ENCODE results near the gene RNU1-3.
"Not testable (repeated sequence)": the region's sequence is repeated elsewhere in the genome, so short reads cannot be mapped to it uniquely, and the experiment has no call there.

Gene RNU1-3

GRCh38 chr1:16693449-16694307, 26.9 kb upstream of the RNU1-3 start:
- not testable (repeated sequence) for DNase-seq

DNA sequence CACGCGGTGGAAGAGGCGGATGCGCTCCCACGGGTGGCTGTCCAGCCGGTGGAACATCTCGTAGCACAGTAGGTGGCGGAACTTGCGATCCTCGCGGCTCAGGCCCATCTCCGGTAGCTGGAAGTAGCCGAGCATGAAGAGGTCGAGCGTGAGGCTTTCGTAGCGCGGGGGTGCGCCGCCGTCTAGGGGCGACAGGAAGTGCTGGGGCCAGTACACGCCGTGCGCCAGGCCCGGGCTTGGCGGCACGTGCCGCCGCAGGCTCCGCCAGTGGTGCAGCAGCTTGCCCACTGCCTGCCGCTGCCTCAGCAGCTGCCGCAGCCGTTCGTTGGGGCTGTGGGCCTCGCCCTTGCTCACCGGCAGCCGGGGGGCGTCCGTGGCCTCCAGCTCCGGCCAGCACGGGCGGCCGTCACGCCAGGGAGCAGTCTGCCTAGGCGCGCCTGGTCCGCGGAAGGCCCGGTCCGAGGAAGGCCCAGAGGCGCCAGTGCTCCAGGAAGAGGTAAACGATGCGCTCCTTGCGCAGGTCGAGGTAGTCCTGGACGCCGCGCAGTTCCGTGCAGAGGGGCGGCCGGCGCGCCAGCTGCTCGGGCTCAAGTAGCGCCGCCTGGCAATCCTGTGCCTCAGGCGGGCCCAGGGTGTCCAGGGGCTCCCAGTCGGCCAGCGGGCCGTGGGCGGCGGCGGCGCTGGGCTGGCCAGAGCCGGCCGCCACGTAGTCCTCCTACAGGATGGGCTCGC, 26.1 kb upstream of the RNU1-3 start:
- DNase-seq = not testable (repeated sequence)

- DNase-seq = not testable (repeated sequence)
Observed at GRCh38 chr1:16692283-16692682, 25.5 kb upstream of the RNU1-3 start.

DNA sequence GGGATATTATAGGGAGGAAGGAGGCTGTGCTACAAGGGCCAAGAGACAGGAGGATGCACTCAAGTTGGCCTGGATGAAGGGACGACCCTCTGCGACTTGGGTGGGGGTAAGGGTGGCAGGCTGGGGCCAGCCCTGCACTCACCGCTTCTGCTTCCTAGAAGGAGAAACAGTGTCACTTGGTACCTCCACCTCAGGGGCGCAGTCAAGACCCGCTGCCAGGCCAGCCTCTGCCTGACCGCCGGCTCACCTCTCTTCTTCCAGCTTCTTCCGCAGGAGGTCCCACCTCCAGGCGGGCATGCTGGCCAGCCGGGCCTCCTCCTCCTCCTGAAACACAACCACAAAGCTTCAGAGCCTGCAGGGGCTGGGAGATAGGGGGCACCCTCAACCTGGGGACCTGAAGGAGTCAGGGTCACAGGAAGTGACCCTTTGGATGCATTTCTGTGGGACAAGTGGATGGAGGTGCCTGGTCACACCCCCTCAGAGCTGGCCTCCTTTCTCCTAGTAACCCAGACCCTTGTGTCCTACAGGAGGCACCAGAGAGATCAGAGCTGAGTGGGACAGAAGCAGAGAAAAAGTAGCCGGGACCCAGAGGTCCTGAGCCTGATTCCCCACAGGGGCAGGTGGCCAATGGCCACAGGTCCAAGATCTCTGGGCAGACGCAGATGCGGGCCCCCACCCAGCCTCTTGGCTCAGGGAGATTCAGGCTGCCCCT, 24.4 kb upstream of the RNU1-3 start:
- DNase-seq = not testable (repeated sequence)

DNA sequence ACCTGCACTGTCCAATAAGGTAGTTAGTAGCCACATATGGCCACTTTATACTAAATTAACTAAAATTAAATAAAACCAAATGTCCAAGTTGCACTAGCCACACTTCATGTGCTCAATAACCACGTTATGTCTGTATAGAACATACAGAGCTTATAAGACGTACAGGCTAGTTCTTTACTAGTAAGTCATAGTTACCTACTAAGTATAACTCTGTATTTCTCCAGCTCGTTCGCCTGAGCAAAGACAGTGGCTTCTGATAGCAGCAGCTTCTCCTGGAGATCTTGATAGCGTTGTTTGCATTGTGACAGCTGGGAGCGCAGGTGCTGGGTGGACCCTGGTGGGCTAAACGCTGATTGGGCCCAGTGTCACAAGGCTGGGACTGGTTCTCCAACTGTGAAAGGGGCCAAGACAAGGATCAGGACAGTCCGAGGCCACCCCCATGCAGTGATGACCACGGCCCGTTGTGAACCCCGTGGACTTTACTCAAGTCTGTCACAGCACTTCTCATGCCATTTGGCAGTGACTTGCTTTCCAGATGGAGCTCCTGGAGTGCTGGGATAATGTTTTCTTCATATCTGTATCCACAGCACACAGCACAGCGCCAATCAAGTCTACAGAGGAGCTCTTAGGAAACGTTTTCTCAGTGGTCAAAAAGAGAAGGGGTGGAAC, 20.5 kb upstream of the RNU1-3 start:
- DNase-seq = not testable (repeated sequence)

- not testable (repeated sequence) for DNase-seq
Observed at GRCh38 chr1:16685445-16686371, 19.0 kb upstream of the RNU1-3 start.

DNA sequence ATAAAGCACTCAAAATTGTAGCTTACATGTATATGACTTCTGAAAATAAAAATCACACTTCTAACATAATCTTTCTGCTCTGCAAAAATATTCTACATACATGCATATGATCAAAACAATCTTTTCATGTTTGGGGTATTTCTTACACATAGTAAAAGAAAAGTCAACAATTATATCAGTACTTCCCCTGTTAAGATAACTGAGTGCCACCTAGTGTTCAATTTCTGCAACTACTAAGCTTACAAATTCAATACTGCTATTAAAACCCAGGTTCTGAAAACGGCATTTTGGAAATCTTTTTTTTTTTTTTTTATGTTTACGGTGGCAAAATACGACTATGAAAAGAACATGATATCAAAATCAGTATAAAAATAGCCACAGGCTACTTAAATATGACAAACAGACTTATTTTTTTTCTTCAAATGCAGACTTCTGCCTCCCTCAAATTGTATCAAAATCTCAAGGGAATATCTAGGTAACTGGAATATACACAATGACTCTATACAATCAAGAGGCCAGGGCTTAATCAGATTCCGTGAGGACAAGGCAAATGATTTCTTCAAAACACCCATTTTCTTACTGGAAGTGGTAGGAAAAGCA, 18.1 kb upstream of the RNU1-3 start:
- not testable (repeated sequence) for DNase-seq

DNA sequence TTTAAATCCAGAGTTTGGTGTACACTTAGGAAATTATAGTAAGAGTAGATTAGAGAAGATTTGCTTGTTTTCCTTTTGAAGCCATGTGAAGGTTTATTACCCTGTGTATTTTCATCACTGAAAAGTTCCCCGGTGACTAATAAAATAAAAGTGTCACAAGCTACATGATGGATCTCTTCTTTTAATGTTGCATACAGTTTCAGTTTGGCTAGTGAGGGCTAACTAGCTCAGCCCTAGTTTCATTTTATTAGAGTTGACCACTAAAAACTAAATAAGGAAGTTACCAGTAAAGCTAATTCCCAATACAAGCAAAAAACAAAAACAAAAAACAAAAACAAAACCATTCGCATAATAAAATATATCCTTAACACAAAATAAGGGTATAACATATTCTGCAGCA, 17.4 kb upstream of the RNU1-3 start:
- DNase-seq = not testable (repeated sequence)

GRCh38 chr1:16682803-16683202, 16.1 kb upstream of the RNU1-3 start:
- DNase-seq = not testable (repeated sequence)

DNA sequence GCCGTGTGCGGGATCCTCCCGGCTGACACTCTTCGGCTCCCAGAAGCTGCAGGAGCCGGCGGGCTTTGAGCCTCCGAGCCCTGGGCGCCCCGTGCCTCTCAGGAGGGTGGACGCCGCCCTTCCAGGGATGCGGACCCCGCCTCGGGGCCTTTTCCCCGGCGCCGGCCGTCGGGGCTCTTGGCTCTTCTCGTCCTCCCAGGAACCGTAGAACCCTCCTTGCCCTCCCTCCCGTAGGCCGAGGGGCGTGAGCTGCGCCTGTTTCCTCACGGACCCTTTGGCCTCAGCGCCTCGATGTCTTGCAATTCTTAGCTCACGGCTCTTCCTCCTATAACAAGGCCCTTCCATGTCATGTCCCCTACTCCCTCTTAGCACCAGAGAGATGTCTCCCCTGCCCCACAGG, 13.6 kb upstream of the RNU1-3 start:
- not testable (repeated sequence) for DNase-seq

DNA sequence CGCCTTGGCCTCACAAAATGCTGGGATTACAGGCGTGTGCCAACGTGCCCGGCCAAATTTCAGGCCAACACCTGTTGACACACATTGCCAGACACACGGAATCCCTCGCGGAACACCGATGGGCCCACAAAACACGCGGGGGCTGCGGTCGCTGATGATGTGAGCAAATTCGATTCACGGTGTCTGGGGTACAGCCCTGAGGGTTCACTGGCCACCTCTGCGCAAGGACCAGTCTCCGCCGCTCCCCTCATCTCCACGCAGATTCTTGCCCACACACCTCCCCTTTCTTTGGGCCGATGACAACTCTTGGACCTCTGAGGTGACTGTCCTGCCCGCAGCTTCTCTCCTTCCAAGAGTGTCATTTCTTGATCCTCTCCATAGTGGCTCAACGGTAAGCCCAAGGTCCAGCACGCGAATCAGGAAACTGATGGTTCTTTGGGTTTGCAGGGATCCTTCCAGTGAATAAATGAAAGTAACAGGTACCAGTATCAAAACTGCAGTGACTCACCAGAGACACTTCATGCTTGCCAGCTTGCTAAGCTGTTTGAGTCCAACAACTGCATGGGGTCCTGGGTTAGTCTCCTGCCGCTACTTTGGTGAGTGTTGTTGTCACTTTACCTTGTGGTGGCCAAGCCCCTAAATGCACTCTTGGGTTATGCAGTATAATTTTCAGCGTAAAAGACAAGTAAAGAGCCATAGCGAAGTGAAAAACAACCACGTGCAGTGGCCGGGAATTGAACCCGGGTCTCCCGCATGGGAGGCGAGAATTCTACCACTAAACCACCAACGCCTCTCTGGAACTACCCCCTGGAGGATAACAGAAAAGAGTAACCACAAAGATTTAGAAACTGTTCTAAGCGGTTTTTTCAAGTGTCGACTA, 11.0 kb upstream of the RNU1-3 start:
- DNase-seq = peak; percentile 15

DNA sequence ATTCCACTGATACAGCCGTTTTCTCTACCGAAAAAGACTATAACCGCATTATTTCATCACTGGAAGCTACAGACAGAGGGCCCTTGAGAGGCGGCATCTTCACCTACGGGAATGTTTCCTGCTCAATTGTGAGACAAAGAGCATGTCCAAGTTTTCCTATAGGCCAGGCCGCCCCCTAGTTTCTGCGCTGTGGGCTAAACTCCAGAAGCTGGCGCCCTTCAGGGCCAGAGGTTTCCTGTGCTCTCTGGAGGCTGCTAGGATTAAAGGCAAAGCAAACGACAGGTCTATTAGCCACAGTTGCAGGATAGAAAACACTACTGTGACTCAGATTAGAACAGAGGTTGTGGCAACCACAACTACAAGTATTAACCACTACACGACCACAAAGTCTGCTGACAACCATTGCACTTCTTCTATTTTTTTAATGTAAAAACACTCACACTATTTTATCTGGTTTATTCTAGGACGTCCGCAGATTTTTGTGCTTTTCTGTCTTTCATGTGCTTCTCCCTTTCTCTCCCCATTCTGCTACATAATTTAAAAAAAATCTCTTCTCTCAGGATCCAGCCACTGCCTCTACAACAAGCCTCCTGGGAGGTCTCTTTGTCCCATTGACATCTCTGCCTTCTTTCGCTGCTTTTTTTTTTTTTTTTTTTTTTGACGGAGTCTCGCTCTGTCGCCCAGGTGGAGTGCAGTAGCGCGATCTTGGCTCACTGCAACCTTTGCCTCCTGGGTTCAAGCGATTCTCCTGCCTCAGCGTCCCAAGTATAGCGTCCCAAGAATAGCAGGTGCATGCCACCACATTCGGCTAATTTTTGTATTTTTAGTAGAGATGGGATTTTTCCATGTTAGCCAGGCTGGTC, 10.1 kb upstream of the RNU1-3 start:
- DNase-seq = not testable (repeated sequence)

GRCh38 chr1:16675118-16675510, 8.4 kb upstream of the RNU1-3 start:
- DNase-seq = not testable (repeated sequence)

GRCh38 chr1:16673976-16674375, 7.2 kb upstream of the RNU1-3 start:
- not testable (repeated sequence) for DNase-seq

DNA sequence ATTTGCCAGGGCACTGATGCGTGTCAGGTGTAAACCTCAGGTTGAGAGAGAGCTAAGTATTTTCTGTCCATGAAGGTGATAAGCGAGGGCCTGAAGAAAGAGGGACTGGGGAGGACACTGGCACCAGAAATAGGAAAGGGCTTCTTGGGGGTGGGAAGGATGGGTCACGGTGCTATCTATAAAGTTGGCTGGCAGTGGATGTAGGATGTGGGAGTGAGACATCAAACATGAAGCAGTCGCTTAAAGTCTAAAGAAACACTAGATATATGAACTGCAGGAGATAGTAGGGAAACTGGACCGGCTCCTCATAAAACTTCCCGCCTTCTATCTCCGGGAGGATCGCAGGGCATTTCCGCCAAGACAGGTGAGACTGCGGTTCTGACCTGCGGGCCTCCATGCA, 912 bp downstream of the RNU1-3 start:
- DNase-seq = not testable (repeated sequence)

GRCh38 chr1:16658234-16658633, 8.5 kb downstream of the RNU1-3 start:
- not testable (repeated sequence) for DNase-seq

DNA sequence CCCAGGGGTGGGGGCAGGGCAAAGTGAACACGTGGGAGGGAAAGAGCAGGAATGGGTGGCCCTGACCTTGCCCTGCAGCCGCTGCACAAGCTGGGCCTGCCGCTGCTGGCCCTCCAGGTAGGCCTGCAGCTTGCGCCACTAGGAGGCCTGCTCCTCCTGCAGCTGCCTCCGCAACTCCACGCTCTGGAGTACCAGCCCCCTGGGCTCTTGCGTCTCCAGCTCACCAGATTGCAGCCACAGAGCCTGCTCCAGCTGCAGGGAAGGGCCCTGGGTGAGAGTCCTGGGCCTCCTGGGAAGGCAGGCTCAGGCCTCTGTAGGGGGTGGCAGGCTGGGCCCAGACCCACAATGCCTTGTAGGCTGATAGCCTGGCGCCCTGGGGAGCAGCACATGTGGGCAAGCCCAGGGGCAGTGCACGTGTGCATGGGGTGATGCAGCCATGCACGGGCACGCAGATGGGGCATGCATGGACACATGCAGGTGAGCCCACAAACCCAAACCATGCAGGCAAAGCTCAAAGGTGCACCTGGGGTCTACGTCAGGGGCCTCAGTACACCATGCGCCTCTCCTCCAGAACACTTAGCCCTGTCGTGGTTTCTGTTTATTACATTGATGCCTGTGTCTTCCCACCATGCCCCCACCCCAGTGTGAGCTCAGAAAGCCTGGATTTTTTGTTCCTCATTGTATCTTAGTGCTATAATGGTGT, 9.6 kb downstream of the RNU1-3 start:
- not testable (repeated sequence) for DNase-seq

GRCh38 chr1:16656574-16656973, 10.2 kb downstream of the RNU1-3 start:
- DNase-seq = not testable (repeated sequence)

All from NCI-H446 treated with DMSO at 0.1 percent for 48 hours (cell line).